AG04450 (cell line): Measurements from ENCODE around the gene NUDT3. TPM values are rescaled to one million over a fixed set of nuclear protein-coding genes. Genes with fewer than 3 reads are reported as not detected.

Experiments
- CTCF ChIA-PET: fragments of 300-600, 350-600 bp; formaldehyde crosslinking; extraction: SDS; loops from one replicate; lab custom pipeline; 2022; ENCODE audit warnings: antibody characterized with exemption, inconsistent platforms; lab: Charles Lee
- POLR2A ChIA-PET: fragments of 350-600 bp; formaldehyde crosslinking; extraction: SDS; loops from one replicate; lab custom pipeline; 2021; ENCODE audit warnings: antibody characterized with exemption, inconsistent platforms; lab: Yijun Ruan, JAX
- DNase-seq: peaks from one replicate; pipeline ENCODE4 v3.0.0-alpha.2; 2011; ENCODE audit warnings: low read depth, low spot score
- H3K27ac ChIP-seq: one replicate; pipeline ENCODE4 v1.5.1; 2012; ENCODE audit warnings: low read depth, low read length, control low read depth
- H3K27me3 ChIP-seq: one replicate; pipeline ENCODE4 v1.6.0; 2012; ENCODE audit warnings: low read length; ENCODE audit not compliant: control insufficient read depth, insufficient read depth
- H3K4me3 ChIP-seq: 2 replicates; pipeline ENCODE4 v1.5.1; 2011; ENCODE audit warnings: mild to moderate bottlenecking, low read depth, low read length, control low read depth
- H3K9me3 ChIP-seq: 2 replicates; pipeline ENCODE4 v1.5.1; 2012; ENCODE audit warnings: low read length; ENCODE audit not compliant: control insufficient read depth, insufficient read depth
- CTCF ChIP-seq: IDR thresholded peaks from 2 replicates; pipeline ENCODE4 v1.5.1; 2011; ENCODE audit warnings: low read depth, low read length, control low read depth, inconsistent platforms
- polyA plus RNA-seq: library from polyadenylated mRNA; depleted of rRNA; stranded (reverse); fragments of >200 nt; gene quantifications from 2 replicates; pipeline ENCODE4 v1.2.3, GENCODE V29; 2011; rRNA removed
- small RNA-seq: library from RNA; depleted of rRNA; stranded (forward); fragments of <200 nt; gene quantifications from one replicate; pipeline ENCODE3, GENCODE V24; 2012; ENCODE audit warnings: low read depth; ENCODE audit not compliant: insufficient read length

The NUDT3 gene
- polyA plus RNA-seq, 1 experiment, result 26.7 TPM

- TF ChIP-seq CTCF, result no peak
- Histone ChIP-seq H3K27me3 (no peaks in the 10 kb centered on the region), H3K4me3 (no peak overlapping the region), H3K9me3 (no peaks in the 10 kb centered on the region; the same call in 1 of the 2 replicates), H3K27ac (no peak overlapping the region)
- CTCF ChIA-PET, result no interaction called here
- POLR2A ChIA-PET, result no interaction called here
- DNase-seq, result no peak
Observed at GRCh38 chr6:34231566-34232336, 160.7 kb downstream of the NUDT3 start.

- DNase-seq, result no peak
- H3K9me3 ChIP-seq, result no peaks in the 10 kb centered on the region; the same call in 1 of the 2 replicates
- no peaks in the 10 kb centered on the region for H3K27me3 ChIP-seq
- CTCF ChIA-PET, result no interaction called here
- POLR2A ChIA-PET, result interaction anchor here (0.6 kb wide), 1 partner anchor 603 kb away, joined by 3 read pairs; no protein-coding TSS in a partner anchor
- peak overlapping the region; percentile 52 for H3K27ac ChIP-seq
- TF ChIP-seq CTCF, result no peak
- no peak overlapping the region for H3K4me3 ChIP-seq
Observed at GRCh38 chr6:34230653-34231371, 161.7 kb downstream of the NUDT3 start.

- no peak for DNase-seq
- POLR2A ChIA-PET, result interaction anchor here (0.6 kb wide), 1 partner anchor 604 kb away, joined by 3 read pairs; no protein-coding TSS in a partner anchor
- Histone ChIP-seq H3K27ac (no peak overlapping the region), H3K4me3 (no peak overlapping the region), H3K9me3 (no peaks in the 10 kb centered on the region; the same call in 1 of the 2 replicates), H3K27me3 (no peaks in the 10 kb centered on the region)
- CTCF ChIA-PET, result no interaction called here
- no peak for TF ChIP-seq CTCF
Observed at GRCh38 chr6:34229877-34230276, 162.6 kb downstream of the NUDT3 start.

Small RNA genes lying within 50 kb of the gene (small RNA-seq; reads per million reads assigned to genes)
- gene MIR6835, result not detected

Other genes starting within 250 kb of the NUDT3 start
- not detected in 2 replicates for gene GRM4, start 246.6 kb downstream of the NUDT3 start, polyA plus RNA-seq
- gene HMGA1, start 155.8 kb downstream of the NUDT3 start, polyA plus RNA-seq, result 142 and 197 TPM in 2 replicates
- 11.3 and 17.2 TPM in 2 replicates for gene SMIM29, start 143.7 kb downstream of the NUDT3 start, polyA plus RNA-seq
- 2,426 and 3,003 TPM in 2 replicates for gene RPS10, start 33.4 kb upstream of the NUDT3 start, polyA plus RNA-seq
- gene PACSIN1, start 73.4 kb upstream of the NUDT3 start, polyA plus RNA-seq, result 0.04 TPM in 1 of 2 replicates, not detected in the other
- 0.04 TPM in 1 of 2 replicates, not detected in the other for gene SPDEF, start 163.7 kb upstream of the NUDT3 start, polyA plus RNA-seq